H9 (cell line): ENCODE measurements around the gene PCNX2. TPM values are rescaled to one million over a fixed set of nuclear protein-coding genes. Genes with fewer than 3 reads are reported as not detected.

Experiments
- DNase-seq: peaks from one replicate; pipeline ENCODE4 v3.0.0-alpha.2; 2017
- H2AFZ ChIP-seq: one replicate; pipeline ENCODE4 v1.6.1; 2013; ENCODE audit warnings: mild to moderate bottlenecking, low read length, control low read depth, moderate library complexity
- H2AK5ac ChIP-seq: 2 replicates; pipeline ENCODE4 v1.6.1; 2013; ENCODE audit warnings: low read length, control low read depth, mixed read lengths; ENCODE audit not compliant: insufficient read length
- H2BK120ac ChIP-seq: one replicate; pipeline ENCODE4 v1.6.1; 2013; ENCODE audit warnings: low read depth, mild to moderate bottlenecking, low read length, control low read depth, inconsistent platforms; ENCODE audit not compliant: poor library complexity, severe bottlenecking
- H2BK12ac ChIP-seq: 2 replicates; pipeline ENCODE4 v1.6.1; 2013; ENCODE audit warnings: low read length, control low read depth, mixed read lengths, low read depth; ENCODE audit not compliant: insufficient read length
- H2BK15ac ChIP-seq: 2 replicates; pipeline ENCODE4 v1.6.1; 2013; ENCODE audit warnings: low read depth, low read length, control low read depth
- H2BK20ac ChIP-seq: one replicate; pipeline ENCODE4 v1.6.1; 2013; ENCODE audit warnings: low read depth, mild to moderate bottlenecking, low read length, control low read depth, inconsistent platforms; ENCODE audit not compliant: poor library complexity, severe bottlenecking
- H2BK5ac ChIP-seq: 2 replicates; pipeline ENCODE4 v1.6.1; 2013; ENCODE audit warnings: low read length, control low read depth, mixed read lengths; ENCODE audit not compliant: insufficient read length
- H3K14ac ChIP-seq: 2 replicates; pipeline ENCODE4 v1.6.1; 2013; ENCODE audit warnings: low read length, control low read depth; ENCODE audit not compliant: insufficient read depth
- H3K18ac ChIP-seq: 2 replicates; pipeline ENCODE4 v1.6.1; 2013; ENCODE audit warnings: low read depth, mild to moderate bottlenecking, mixed read lengths, low read length, control low read depth; ENCODE audit not compliant: insufficient read length
- H3K23ac ChIP-seq: 2 replicates; pipeline ENCODE4 v1.6.1; 2013; ENCODE audit warnings: low read length, control low read depth, mixed read lengths, low read depth; ENCODE audit not compliant: insufficient read length
- H3K23me2 ChIP-seq: 2 replicates; pipeline ENCODE4 v1.6.1; 2013; ENCODE audit warnings: low read depth, mild to moderate bottlenecking, mixed read lengths, low read length, control low read depth; ENCODE audit not compliant: insufficient read length, poor library complexity, severe bottlenecking
- H3K27ac ChIP-seq: 2 replicates; pipeline ENCODE4 v1.5.1; 2013; ENCODE audit warnings: low read length, control low read depth, mixed read lengths, low read depth; ENCODE audit not compliant: insufficient read length
- H3K27me3 ChIP-seq: 2 replicates; pipeline ENCODE4 v1.6.1; 2013; ENCODE audit warnings: low read length, control low read depth, inconsistent platforms; ENCODE audit not compliant: insufficient read depth
- H3K4ac ChIP-seq: 2 replicates; pipeline ENCODE4 v1.6.1; 2013; ENCODE audit warnings: low read depth, mild to moderate bottlenecking, control low read depth, inconsistent platforms, low read length, moderate library complexity
- H3K4me1 ChIP-seq: 2 replicates; pipeline ENCODE4 v1.6.1; 2013; ENCODE audit warnings: low read length, control low read depth, inconsistent platforms; ENCODE audit not compliant: insufficient read depth
- H3K4me2 ChIP-seq: 2 replicates; pipeline ENCODE4 v1.6.1; 2013; ENCODE audit warnings: low read length, control low read depth, mixed read lengths; ENCODE audit not compliant: insufficient read length, insufficient read depth
- H3K56ac ChIP-seq: 2 replicates; pipeline ENCODE4 v1.6.1; 2013; ENCODE audit warnings: low read depth, mild to moderate bottlenecking, mixed read lengths, low read length, control low read depth; ENCODE audit not compliant: insufficient read length
- H3K79me1 ChIP-seq: 2 replicates; pipeline ENCODE4 v1.6.1; 2013; ENCODE audit warnings: low read depth, mild to moderate bottlenecking, moderate library complexity, low read length, control low read depth, inconsistent platforms; ENCODE audit not compliant: insufficient read depth, poor library complexity, severe bottlenecking
- H3K79me2 ChIP-seq: 2 replicates; pipeline ENCODE4 v1.6.1; 2013; ENCODE audit warnings: low read length, control low read depth, inconsistent platforms; ENCODE audit not compliant: insufficient read depth
- H3K9ac ChIP-seq: 2 replicates; pipeline ENCODE4 v1.6.1; 2013; ENCODE audit warnings: low read length, control low read depth, mixed read lengths; ENCODE audit not compliant: insufficient read length; ENCODE audit errors: extremely low read depth
- H3K9me3 ChIP-seq: one replicate; pipeline ENCODE4 v1.6.1; 2013; ENCODE audit warnings: low read depth, low read length, inconsistent platforms; ENCODE audit not compliant: control insufficient read depth
- H3T11ph ChIP-seq: one replicate; pipeline ENCODE4 v1.6.1; 2013; ENCODE audit warnings: mild to moderate bottlenecking, low read length, control low read depth, inconsistent platforms
- H4K20me1 ChIP-seq: one replicate; pipeline ENCODE4 v1.6.1; 2013; ENCODE audit not compliant: control insufficient read depth, insufficient read length, insufficient read depth
- H4K5ac ChIP-seq: 2 replicates; pipeline ENCODE4 v1.6.1; 2013; ENCODE audit warnings: low read depth, mild to moderate bottlenecking, mixed read lengths, low read length, control low read depth; ENCODE audit not compliant: insufficient read length
- H4K8ac ChIP-seq: replicated peaks from 2 replicates; pipeline ENCODE4 v1.6.1; 2013; ENCODE audit warnings: low read length, control low read depth, mixed read lengths, low read depth; ENCODE audit not compliant: insufficient read length
- H4K91ac ChIP-seq: 2 replicates; pipeline ENCODE4 v1.6.1; 2013; ENCODE audit warnings: low read depth, mild to moderate bottlenecking, moderate library complexity, mixed read lengths, low read length, control low read depth; ENCODE audit not compliant: insufficient read length
- H3K27ac Mint-ChIP-seq, 3 experiments: 2 replicates in 2 of 3; 3 replicates in 1 of 3; pipeline ENCODE4 v1.8.0; 2020 to 2021; ENCODE audit warnings: mixed read lengths in 3 of 3, mild to moderate bottlenecking in 1 of 3, moderate library complexity in 1 of 3
- H3K27me3 Mint-ChIP-seq: 2 replicates; pipeline ENCODE4 v1.8.0; 2021; ENCODE audit warnings: low read depth, mild to moderate bottlenecking, moderate library complexity, mixed read lengths
- H3K36me3 Mint-ChIP-seq, 3 experiments: 2 replicates in 2 of 3; 3 replicates in 1 of 3; pipeline ENCODE4 v1.8.0; 2020 to 2021; ENCODE audit warnings: low read depth in 3 of 3, mixed read lengths in 3 of 3; ENCODE audit not compliant: insufficient read depth in 1 of 3
- H3K4me1 Mint-ChIP-seq, 2 experiments: 2 replicates each; pipeline ENCODE4 v1.8.0; 2020; ENCODE audit warnings: mixed read lengths in 2 of 2
- H3K4me3 Mint-ChIP-seq, 2 experiments: 2 replicates in 1 of 2; 3 replicates in 1 of 2; pipeline ENCODE4 v1.8.0; 2020 to 2021; ENCODE audit warnings: mild to moderate bottlenecking in 2 of 2, mixed read lengths in 2 of 2, moderate library complexity in 1 of 2
- H3K9me3 Mint-ChIP-seq, 2 experiments: 2 replicates in 1 of 2; 3 replicates in 1 of 2; pipeline ENCODE4 v1.8.0; 2020; ENCODE audit warnings: mild to moderate bottlenecking in 2 of 2, mixed read lengths in 2 of 2, moderate library complexity in 1 of 2
- WGBS: extraction: QIAGEN DNeasy Blood & Tissue Kit; methylation state at CpG from one replicate; pipeline ENCODE4 v1.1.7; 2013; ENCODE audit warnings: missing lambda C conversion rate, low lambda C conversion rate, mixed read lengths; ENCODE audit not compliant: insufficient read length; ENCODE audit errors: extremely low coverage; 5-methylcytosine and 5-hydroxymethylcytosine counted together
- total RNA-seq: library from RNA; stranded (reverse); gene quantifications from 2 replicates; pipeline ENCODE4 v1.2.1, GENCODE V29; 2021
- TF ChIP-seq, protein P1 (sequence below): fragments of 200-600 bp; sonication (generic); conservative IDR thresholded peaks from 3 replicates; pipeline ENCODE4 v1.8.0; 2021; ENCODE audit warnings: antibody characterized with exemption, mild to moderate bottlenecking

PCNX2 gene
- total RNA-seq, 1 experiment from 2014 or later: 45.1 TPM

DNA sequence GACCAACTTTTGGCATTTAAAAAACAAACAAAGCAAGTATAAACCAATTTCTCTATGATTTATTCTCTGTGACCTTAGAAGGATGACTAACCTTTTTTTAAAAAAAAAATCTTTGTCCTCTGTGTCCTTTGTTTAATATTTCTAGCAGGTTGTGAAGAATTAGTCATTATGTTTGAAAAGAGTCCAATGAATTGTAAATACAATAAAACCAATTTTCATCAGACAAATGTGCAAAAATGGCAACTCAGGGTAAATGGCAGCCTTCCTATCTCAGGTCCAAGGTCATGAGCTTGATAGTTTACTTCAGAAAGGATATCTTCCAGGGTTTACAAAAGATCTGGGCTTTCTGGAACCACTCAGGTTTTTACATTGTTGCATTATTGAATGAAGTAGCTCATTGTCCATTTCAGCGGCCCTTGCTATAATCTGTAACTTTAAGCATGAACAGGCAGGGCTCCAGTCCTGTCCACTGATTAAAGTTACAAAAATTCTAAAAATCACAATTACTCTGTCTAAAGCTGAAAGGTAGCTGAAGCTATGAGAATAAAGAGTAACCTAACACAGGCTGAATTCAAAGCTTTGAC, 20.3 kb upstream of the PCNX2 start:
- no peaks in the 10 kb centered on the region; the same call in none of the 2 replicates for H3K4me1 ChIP-seq
- no peak overlapping the region for H2AFZ ChIP-seq
- H3K23me2 ChIP-seq: no peaks in the 10 kb centered on the region
- no peak overlapping the region for H4K8ac ChIP-seq
- H3K56ac ChIP-seq: no peak overlapping the region
- WGBS: no CpG with 5 or more reads among the region's 1 CpG
- H4K5ac ChIP-seq: no peak overlapping the region
- no peak overlapping the region for H2BK5ac ChIP-seq
- H3K79me2 ChIP-seq: no peaks in the 10 kb centered on the region
- H2BK120ac ChIP-seq: no peak overlapping the region
- no peaks in the 10 kb centered on the region for H3K27me3 ChIP-seq
- DNase-seq: no peak
- TF ChIP-seq, protein P1, sequence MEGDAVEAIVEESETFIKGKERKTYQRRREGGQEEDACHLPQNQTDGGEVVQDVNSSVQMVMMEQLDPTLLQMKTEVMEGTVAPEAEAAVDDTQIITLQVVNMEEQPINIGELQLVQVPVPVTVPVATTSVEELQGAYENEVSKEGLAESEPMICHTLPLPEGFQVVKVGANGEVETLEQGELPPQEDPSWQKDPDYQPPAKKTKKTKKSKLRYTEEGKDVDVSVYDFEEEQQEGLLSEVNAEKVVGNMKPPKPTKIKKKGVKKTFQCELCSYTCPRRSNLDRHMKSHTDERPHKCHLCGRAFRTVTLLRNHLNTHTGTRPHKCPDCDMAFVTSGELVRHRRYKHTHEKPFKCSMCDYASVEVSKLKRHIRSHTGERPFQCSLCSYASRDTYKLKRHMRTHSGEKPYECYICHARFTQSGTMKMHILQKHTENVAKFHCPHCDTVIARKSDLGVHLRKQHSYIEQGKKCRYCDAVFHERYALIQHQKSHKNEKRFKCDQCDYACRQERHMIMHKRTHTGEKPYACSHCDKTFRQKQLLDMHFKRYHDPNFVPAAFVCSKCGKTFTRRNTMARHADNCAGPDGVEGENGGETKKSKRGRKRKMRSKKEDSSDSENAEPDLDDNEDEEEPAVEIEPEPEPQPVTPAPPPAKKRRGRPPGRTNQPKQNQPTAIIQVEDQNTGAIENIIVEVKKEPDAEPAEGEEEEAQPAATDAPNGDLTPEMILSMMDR: no peak
- H3K14ac ChIP-seq: no peak overlapping the region
- no peak overlapping the region for H3K27ac Mint-ChIP-seq
- H4K20me1 ChIP-seq: no peaks in the 10 kb centered on the region
- H3K9me3 ChIP-seq: no peaks in the 10 kb centered on the region
- H3K23ac ChIP-seq: no peak overlapping the region
- H3T11ph ChIP-seq: no peak overlapping the region
- H2BK20ac ChIP-seq: no peak overlapping the region
- no peak overlapping the region for H3K4me3 Mint-ChIP-seq
- no peak overlapping the region for H2AK5ac ChIP-seq
- H3K4me1 Mint-ChIP-seq: peaks cover 4 to 5% of the 10 kb centered on the region in 2 experiments; a peak in 3 of 4 replicates
- no peak overlapping the region for H3K4ac ChIP-seq
- H3K27ac ChIP-seq: no peak overlapping the region
- no peak overlapping the region for H3K9ac ChIP-seq
- H3K36me3 Mint-ChIP-seq: no peaks in the 10 kb centered on the region
- H4K91ac ChIP-seq: no peak overlapping the region
- no peak overlapping the region for H3K4me2 ChIP-seq
- no peaks in the 10 kb centered on the region for H3K9me3 Mint-ChIP-seq
- H3K27me3 Mint-ChIP-seq: no peaks in the 10 kb centered on the region
- no peaks in the 10 kb centered on the region for H3K79me1 ChIP-seq
- no peak overlapping the region for H3K18ac ChIP-seq
- H2BK12ac ChIP-seq: no peak overlapping the region
- H2BK15ac ChIP-seq: no peak overlapping the region
